ENCODE data around the gene GRIA1.

GRCh38 chr5:153775923-153776322 lies 285.5 kb downstream of the GRIA1 start:
- TF ChIP-seq, protein P1, sequence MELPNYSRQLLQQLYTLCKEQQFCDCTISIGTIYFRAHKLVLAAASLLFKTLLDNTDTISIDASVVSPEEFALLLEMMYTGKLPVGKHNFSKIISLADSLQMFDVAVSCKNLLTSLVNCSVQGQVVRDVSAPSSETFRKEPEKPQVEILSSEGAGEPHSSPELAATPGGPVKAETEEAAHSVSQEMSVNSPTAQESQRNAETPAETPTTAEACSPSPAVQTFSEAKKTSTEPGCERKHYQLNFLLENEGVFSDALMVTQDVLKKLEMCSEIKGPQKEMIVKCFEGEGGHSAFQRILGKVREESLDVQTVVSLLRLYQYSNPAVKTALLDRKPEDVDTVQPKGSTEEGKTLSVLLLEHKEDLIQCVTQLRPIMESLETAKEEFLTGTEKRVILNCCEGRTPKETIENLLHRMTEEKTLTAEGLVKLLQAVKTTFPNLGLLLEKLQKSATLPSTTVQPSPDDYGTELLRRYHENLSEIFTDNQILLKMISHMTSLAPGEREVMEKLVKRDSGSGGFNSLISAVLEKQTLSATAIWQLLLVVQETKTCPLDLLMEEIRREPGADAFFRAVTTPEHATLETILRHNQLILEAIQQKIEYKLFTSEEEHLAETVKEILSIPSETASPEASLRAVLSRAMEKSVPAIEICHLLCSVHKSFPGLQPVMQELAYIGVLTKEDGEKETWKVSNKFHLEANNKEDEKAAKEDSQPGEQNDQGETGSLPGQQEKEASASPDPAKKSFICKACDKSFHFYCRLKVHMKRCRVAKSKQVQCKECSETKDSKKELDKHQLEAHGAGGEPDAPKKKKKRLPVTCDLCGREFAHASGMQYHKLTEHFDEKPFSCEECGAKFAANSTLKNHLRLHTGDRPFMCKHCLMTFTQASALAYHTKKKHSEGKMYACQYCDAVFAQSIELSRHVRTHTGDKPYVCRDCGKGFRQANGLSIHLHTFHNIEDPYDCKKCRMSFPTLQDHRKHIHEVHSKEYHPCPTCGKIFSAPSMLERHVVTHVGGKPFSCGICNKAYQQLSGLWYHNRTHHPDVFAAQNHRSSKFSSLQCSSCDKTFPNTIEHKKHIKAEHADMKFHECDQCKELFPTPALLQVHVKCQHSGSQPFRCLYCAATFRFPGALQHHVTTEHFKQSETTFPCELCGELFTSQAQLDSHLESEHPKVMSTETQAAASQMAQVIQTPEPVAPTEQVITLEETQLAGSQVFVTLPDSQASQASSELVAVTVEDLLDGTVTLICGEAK (IDR thresholded peaks at IDR 0.05; ENCODE audit: borderline replicate concordance), result no peak
- no peak for TF ChIP-seq CTCF (IDR thresholded peaks at IDR 0.05 in 2 of 3, conservative IDR thresholded peaks at IDR 0.05 in 1 of 3; ENCODE audit: control insufficient read depth in 2 of 3, extremely low read depth in 1 of 3, insufficient read depth in 1 of 3, low read depth in 3 of 3, low read length in 3 of 3)

All from GM12878 (cell line).